ENCODE data around the gene ZNF621.

The ZNF621 gene

DNA sequence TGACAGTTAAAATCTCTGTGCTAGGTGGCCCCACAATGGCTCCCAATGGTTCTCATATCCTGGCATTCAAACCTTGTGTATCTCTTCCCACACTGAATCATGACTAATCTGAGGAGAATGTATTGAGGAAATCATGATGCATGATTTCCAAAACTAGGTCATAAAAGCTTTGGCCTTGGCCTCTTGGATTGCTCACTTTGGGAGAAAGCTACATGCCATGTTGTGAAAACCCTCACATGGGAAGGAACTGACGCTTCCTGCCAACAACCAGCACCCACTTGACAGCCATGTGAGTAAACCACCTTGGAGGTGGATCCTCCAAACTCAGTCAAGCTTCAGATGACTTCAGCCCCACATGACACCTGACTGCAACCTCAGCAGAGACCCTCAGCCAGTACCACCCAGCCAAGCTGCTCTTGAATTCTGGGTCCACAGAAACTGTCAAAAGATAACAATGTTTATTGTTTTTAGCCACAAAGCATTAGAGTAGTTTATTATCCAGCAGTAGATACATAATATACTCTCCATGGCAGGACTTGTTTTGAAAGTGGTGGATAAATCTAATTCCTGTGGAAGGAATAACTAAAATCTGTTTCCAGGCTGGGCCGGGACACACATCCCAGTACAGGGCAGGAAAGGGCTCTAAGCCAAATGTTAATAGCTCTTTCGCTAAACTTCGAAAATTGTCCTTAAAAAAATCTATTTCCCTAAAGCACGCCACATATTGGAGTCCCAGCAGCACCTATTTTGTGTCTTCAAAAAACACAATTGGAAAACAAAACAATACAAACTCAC lies 19.9 kb upstream of the ZNF621 start:
- TF ChIP-seq CEBPB (IDR thresholded peaks at IDR 0.05), result no peak
- no peak for TF ChIP-seq EGR1 (IDR thresholded peaks at IDR 0.05)
- TF ChIP-seq EP300 (IDR thresholded peaks at IDR 0.05; ENCODE audit: borderline replicate concordance), result no peak
- TF ChIP-seq TEAD4 (IDR thresholded peaks at IDR 0.05), result no peak

DNA sequence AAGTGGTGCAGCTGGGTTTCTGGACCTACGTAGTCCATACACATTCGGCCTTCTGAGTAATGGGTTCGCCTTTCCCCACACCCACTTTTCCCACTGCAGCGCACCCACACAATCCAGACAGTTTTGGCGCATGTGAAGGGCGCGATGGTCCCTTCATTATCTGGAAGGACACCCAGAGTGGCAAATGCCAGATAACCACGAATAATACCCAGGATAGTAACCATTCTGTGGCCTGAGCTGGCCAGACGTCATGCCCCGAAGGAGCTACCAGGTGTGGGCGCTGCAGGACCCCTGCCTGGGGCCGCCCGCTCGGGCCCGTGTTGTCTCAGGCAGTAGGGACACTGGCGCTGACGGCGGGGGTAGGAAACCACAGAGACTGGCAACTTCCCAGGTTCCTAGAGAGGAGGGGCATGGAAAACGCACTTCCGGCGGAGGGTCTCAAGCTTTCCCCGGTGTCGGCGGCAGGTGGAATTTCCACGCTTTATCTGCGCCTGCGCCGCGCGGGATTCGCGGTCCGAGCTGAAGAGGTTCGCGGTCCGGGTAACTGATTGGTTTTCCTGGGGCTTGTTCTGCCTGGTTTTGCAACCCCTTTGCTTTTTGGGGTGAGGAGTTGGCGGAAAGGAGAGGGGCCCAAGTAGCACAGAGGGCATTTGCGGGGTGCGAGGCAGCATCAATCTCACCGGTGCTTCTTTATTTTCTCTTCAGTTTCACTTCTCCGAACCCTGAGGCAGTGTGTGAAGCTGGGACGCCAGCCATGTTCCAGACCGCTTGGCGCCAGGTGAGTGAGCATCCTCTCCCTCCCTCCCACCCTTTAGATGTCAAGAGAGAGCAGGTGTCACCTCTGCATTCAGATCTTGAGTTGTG lies 18.9 kb upstream of the ZNF621 start, which contains the start of gene ZNF620:
ZNF620 (plus strand) TSS at position 441 of the 864 bp plus-strand sequence; CDS start at position 755, 314 bp downstream.
- TF ChIP-seq ZBTB7A (IDR thresholded peaks at IDR 0.05; ENCODE audit: low read depth) (peak; percentile 73; the same call in 1 of the 2 replicates), NFIC (IDR thresholded peaks at IDR 0.05) (peak; percentile 68), TCF12 (IDR thresholded peaks at IDR 0.05; ENCODE audit: low read depth) (peak; percentile 63; the same call in 1 of the 2 replicates), CREB1 (IDR thresholded peaks at IDR 0.05; ENCODE audit: low read depth) (0 out of 2 replicates have a peak, but pooled peaks have one; percentile 22), CEBPB (IDR thresholded peaks at IDR 0.05) (no peak), RAD21 (IDR thresholded peaks at IDR 0.05; ENCODE audit: low read depth) (0 out of 2 replicates have a peak, but pooled peaks have one; percentile 14), EGR1 (IDR thresholded peaks at IDR 0.05) (peak; percentile 24; the same call in 1 of the 2 replicates), TAF1 (IDR thresholded peaks at IDR 0.05; ENCODE audit: low read depth) (peak; percentile 79), TEAD4 (IDR thresholded peaks at IDR 0.05) (peak; percentile 17; the same call in 1 of the 2 replicates), FOXM1 (IDR thresholded peaks at IDR 0.05; ENCODE audit: borderline replicate concordance, low read depth) (no peak), YY1 (IDR thresholded peaks at IDR 0.05; ENCODE audit: low read depth) (0 out of 2 replicates have a peak, but pooled peaks have one; percentile 10), EP300 (IDR thresholded peaks at IDR 0.05; ENCODE audit: borderline replicate concordance) (no peak)
- TF ChIP-seq, protein P1, sequence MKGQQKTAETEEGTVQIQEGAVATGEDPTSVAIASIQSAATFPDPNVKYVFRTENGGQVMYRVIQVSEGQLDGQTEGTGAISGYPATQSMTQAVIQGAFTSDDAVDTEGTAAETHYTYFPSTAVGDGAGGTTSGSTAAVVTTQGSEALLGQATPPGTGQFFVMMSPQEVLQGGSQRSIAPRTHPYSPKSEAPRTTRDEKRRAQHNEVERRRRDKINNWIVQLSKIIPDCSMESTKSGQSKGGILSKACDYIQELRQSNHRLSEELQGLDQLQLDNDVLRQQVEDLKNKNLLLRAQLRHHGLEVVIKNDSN (IDR thresholded peaks at IDR 0.05), result no peak; the same call in 1 of the 2 replicates
- TF ChIP-seq, protein P2, sequence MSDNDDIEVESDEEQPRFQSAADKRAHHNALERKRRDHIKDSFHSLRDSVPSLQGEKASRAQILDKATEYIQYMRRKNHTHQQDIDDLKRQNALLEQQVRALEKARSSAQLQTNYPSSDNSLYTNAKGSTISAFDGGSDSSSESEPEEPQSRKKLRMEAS (IDR thresholded peaks at IDR 0.05), result peak; percentile 57
- TF ChIP-seq, protein P3, sequence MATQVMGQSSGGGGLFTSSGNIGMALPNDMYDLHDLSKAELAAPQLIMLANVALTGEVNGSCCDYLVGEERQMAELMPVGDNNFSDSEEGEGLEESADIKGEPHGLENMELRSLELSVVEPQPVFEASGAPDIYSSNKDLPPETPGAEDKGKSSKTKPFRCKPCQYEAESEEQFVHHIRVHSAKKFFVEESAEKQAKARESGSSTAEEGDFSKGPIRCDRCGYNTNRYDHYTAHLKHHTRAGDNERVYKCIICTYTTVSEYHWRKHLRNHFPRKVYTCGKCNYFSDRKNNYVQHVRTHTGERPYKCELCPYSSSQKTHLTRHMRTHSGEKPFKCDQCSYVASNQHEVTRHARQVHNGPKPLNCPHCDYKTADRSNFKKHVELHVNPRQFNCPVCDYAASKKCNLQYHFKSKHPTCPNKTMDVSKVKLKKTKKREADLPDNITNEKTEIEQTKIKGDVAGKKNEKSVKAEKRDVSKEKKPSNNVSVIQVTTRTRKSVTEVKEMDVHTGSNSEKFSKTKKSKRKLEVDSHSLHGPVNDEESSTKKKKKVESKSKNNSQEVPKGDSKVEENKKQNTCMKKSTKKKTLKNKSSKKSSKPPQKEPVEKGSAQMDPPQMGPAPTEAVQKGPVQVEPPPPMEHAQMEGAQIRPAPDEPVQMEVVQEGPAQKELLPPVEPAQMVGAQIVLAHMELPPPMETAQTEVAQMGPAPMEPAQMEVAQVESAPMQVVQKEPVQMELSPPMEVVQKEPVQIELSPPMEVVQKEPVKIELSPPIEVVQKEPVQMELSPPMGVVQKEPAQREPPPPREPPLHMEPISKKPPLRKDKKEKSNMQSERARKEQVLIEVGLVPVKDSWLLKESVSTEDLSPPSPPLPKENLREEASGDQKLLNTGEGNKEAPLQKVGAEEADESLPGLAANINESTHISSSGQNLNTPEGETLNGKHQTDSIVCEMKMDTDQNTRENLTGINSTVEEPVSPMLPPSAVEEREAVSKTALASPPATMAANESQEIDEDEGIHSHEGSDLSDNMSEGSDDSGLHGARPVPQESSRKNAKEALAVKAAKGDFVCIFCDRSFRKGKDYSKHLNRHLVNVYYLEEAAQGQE (IDR thresholded peaks at IDR 0.05; ENCODE audit: low read depth), result no peak

DNA sequence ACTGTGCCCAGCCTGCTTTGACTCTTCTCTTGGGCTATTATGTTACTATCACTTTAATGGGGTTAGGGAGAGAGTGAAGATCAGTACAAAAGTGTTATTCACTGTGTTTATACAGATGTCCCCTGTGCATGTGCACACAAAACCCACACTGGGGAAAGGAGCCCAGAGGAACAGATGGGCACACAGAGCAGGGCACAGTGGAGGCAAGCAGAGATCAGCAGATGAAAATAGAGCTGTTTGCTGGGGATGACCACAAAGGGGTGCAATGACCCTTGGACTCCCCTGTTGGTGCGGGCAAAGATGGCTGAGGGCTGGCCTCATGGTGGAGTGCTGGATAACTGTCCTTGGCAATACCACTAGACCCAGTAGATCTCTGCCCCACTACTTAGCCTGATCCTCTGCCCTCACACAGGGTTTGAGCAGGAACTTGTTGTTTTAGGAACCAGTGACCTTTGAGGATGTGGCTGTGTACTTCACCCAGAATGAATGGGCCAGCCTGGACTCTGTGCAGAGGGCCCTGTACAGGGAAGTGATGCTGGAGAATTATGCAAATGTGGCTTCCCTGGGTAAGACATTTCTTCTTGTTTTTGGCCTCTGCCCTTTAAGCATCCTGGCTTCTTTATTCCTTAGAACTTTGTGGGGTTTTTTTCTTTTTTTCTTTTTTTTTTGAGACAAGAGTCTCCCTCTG lies 13.6 kb upstream of the ZNF621 start:
- TF ChIP-seq, protein P3 (IDR thresholded peaks at IDR 0.05; ENCODE audit: low read depth), result no peak
- no peak for TF ChIP-seq RAD21 (IDR thresholded peaks at IDR 0.05; ENCODE audit: low read depth)

GRCh38 chr3:40516201-40516600 lies 8.6 kb upstream of the ZNF621 start:
- TF ChIP-seq, protein P3 (IDR thresholded peaks at IDR 0.05; ENCODE audit: low read depth), result no peak
- TF ChIP-seq EGR1 (IDR thresholded peaks at IDR 0.05) (no peak), CEBPB (IDR thresholded peaks at IDR 0.05) (no peak), TAF1 (IDR thresholded peaks at IDR 0.05; ENCODE audit: low read depth) (no peak), YY1 (IDR thresholded peaks at IDR 0.05; ENCODE audit: low read depth) (no peak), NFIC (IDR thresholded peaks at IDR 0.05) (no peak), TEAD4 (IDR thresholded peaks at IDR 0.05) (no peak), RAD21 (IDR thresholded peaks at IDR 0.05; ENCODE audit: low read depth) (no peak), EP300 (IDR thresholded peaks at IDR 0.05; ENCODE audit: borderline replicate concordance) (no peak), ZBTB7A (IDR thresholded peaks at IDR 0.05; ENCODE audit: low read depth) (no peak), TCF12 (IDR thresholded peaks at IDR 0.05; ENCODE audit: low read depth) (no peak), CREB1 (IDR thresholded peaks at IDR 0.05; ENCODE audit: low read depth) (no peak), FOXM1 (IDR thresholded peaks at IDR 0.05; ENCODE audit: borderline replicate concordance, low read depth) (no peak)
- TF ChIP-seq, protein P2 (IDR thresholded peaks at IDR 0.05), result no peak
